ENCODE measurements around the gene GPRC5D. TPM values are rescaled to one million over a fixed set of nuclear protein-coding genes. Genes with fewer than 3 reads are reported as not detected.

Gene GPRC5D
- total RNA-seq, 1 donor from 2014 or later = not detected

- TF ChIP-seq, protein P1, sequence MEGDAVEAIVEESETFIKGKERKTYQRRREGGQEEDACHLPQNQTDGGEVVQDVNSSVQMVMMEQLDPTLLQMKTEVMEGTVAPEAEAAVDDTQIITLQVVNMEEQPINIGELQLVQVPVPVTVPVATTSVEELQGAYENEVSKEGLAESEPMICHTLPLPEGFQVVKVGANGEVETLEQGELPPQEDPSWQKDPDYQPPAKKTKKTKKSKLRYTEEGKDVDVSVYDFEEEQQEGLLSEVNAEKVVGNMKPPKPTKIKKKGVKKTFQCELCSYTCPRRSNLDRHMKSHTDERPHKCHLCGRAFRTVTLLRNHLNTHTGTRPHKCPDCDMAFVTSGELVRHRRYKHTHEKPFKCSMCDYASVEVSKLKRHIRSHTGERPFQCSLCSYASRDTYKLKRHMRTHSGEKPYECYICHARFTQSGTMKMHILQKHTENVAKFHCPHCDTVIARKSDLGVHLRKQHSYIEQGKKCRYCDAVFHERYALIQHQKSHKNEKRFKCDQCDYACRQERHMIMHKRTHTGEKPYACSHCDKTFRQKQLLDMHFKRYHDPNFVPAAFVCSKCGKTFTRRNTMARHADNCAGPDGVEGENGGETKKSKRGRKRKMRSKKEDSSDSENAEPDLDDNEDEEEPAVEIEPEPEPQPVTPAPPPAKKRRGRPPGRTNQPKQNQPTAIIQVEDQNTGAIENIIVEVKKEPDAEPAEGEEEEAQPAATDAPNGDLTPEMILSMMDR (conservative IDR thresholded peaks at IDR 0.05) = no peak
- no peaks in the 10 kb centered on the region for H3K9me3 Mint-ChIP-seq
- peaks cover 6% of the 10 kb centered on the region for H3K4me1 Mint-ChIP-seq
Observed at GRCh38 chr12:12986775-12987331, 34.9 kb upstream of the GPRC5D start.

DNA sequence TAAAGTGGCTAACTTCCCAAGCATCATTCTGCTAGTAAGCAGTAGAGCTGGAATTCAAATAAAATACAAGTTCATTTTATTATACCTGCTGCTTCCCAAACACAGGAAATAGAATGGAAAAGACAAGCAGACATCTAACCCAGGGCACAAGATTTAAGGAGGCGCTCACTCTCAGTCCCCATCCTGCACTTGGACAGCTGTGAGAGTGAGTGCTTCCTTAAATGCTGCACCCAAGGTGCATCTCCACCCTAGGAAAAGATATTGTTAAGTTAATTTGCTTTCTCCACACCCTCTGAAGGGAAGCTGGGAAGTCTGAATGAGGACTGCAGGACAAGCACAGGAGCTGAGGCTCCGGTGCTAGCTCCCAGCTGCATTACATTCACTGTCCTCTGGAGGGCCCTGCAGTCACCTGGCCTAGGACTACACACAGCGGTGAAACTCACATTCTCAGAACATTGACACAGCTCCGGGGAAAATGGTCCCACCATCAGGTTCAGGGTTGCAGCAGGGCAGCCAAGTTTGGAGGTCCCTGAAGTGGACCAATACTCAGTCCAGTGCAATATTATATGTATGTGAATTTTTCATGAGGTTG, 33.9 kb upstream of the GPRC5D start:
- peaks cover 6% of the 10 kb centered on the region for H3K4me1 Mint-ChIP-seq
- no peak for DNase-seq (ENCODE audit: low read depth, low spot score)
- H3K27ac Mint-ChIP-seq (ENCODE audit: unreplicated experiment) = no peak overlapping the region
- no peaks in the 10 kb centered on the region for H3K9me3 Mint-ChIP-seq
- no peaks in the 10 kb centered on the region for H3K27me3 Mint-ChIP-seq (ENCODE audit: low read depth)
- H3K4me3 Mint-ChIP-seq = no peak overlapping the region
- TF ChIP-seq, protein P1 (conservative IDR thresholded peaks at IDR 0.05) = peak; percentile 65
- peaks cover 3% of the 10 kb centered on the region for H3K36me3 Mint-ChIP-seq (ENCODE audit: low read depth)

More at GRCh38 chr12:12986775-12987331, 34.9 kb upstream of the GPRC5D start:
- DNase-seq (ENCODE audit: low read depth, low spot score) = no peak
- H3K36me3 Mint-ChIP-seq (ENCODE audit: low read depth) = peaks cover 3% of the 10 kb centered on the region
- no peak overlapping the region for H3K27ac Mint-ChIP-seq (ENCODE audit: unreplicated experiment)
- H3K27me3 Mint-ChIP-seq (ENCODE audit: low read depth) = no peaks in the 10 kb centered on the region
- no peak overlapping the region for H3K4me3 Mint-ChIP-seq

GRCh38 chr12:12984149-12984548, 32.2 kb upstream of the GPRC5D start:
- no peaks in the 10 kb centered on the region for H3K27me3 Mint-ChIP-seq (ENCODE audit: low read depth)
- TF ChIP-seq, protein P1 (conservative IDR thresholded peaks at IDR 0.05) = no peak
- H3K36me3 Mint-ChIP-seq (ENCODE audit: low read depth) = peaks cover 3% of the 10 kb centered on the region
- no peaks in the 10 kb centered on the region for H3K9me3 Mint-ChIP-seq
- H3K4me3 Mint-ChIP-seq = no peak overlapping the region
- no peak overlapping the region for H3K27ac Mint-ChIP-seq (ENCODE audit: unreplicated experiment)
- DNase-seq (ENCODE audit: low read depth, low spot score) = no peak
- H3K4me1 Mint-ChIP-seq = peaks cover 6% of the 10 kb centered on the region

DNA sequence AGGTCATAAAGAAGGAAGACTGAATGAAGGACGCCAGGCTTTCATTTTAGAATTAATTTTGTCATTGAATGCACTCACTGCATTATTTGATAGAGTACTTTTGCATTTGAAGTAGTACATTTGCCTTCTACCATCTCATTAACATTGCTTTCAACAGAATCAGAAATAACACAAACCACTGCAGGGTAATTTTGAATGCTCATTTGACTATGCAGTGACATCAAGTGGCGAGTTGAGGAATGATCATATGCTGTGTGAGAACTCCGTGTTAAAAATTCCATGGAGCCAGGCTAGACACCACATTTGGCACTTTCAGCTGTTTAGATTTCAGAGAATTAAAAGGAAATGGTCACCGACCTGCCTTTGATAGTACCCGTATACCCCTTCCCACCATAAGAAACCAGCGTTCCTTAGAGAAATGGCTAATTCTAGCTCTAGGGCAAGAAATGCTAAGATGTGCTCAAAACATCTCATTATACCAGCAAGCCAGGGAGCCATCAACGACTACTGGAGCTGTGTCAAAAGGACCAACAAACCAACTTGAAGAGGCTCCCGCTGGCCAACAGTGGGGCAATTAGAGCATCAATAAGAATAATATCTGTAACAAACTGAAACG, 31.6 kb upstream of the GPRC5D start:
- DNase-seq (ENCODE audit: low read depth, low spot score) = no peak
- Mint-ChIP-seq H3K27me3 (ENCODE audit: low read depth) (no peaks in the 10 kb centered on the region), H3K4me3 (no peak overlapping the region), H3K9me3 (no peaks in the 10 kb centered on the region), H3K27ac (ENCODE audit: unreplicated experiment) (no peak overlapping the region), H3K36me3 (ENCODE audit: low read depth) (peaks cover 3% of the 10 kb centered on the region), H3K4me1 (peaks cover 6% of the 10 kb centered on the region)
- TF ChIP-seq, protein P1 (conservative IDR thresholded peaks at IDR 0.05) = peak; percentile 83

DNA sequence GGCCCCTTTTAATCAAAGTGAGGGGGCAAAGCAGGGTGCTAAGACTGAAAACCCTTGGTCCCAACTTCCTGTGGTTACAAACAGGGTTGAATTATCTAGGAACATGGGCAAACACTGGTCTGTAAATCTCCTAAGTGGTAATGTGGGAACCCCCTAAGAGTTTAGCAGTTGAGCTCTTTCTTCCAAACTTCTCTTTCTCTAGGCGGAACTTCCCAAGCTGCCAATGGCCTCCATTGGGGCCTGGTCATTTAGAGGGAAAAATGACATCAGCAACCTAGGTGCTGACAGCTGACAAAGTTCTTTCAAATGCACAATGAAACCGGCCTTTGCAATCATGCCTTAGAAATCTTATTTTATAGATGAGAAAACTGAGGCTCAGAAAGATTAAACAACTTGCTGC, 30.4 kb upstream of the GPRC5D start:
- Mint-ChIP-seq H3K4me3 (no peak overlapping the region), H3K9me3 (no peaks in the 10 kb centered on the region), H3K36me3 (ENCODE audit: low read depth) (peaks cover 3% of the 10 kb centered on the region), H3K4me1 (peaks cover 6% of the 10 kb centered on the region), H3K27ac (ENCODE audit: unreplicated experiment) (no peak overlapping the region), H3K27me3 (ENCODE audit: low read depth) (no peaks in the 10 kb centered on the region)
- TF ChIP-seq, protein P1 (conservative IDR thresholded peaks at IDR 0.05) = no peak
- DNase-seq (ENCODE audit: low read depth, low spot score) = no peak
